ENCODE measurements around the gene COL20A1. TPM values are rescaled to one million over a fixed set of nuclear protein-coding genes. Genes with fewer than 3 reads are reported as not detected.

COL20A1 gene
- total RNA-seq, 1 donor from 2014 or later: not detected

DNA sequence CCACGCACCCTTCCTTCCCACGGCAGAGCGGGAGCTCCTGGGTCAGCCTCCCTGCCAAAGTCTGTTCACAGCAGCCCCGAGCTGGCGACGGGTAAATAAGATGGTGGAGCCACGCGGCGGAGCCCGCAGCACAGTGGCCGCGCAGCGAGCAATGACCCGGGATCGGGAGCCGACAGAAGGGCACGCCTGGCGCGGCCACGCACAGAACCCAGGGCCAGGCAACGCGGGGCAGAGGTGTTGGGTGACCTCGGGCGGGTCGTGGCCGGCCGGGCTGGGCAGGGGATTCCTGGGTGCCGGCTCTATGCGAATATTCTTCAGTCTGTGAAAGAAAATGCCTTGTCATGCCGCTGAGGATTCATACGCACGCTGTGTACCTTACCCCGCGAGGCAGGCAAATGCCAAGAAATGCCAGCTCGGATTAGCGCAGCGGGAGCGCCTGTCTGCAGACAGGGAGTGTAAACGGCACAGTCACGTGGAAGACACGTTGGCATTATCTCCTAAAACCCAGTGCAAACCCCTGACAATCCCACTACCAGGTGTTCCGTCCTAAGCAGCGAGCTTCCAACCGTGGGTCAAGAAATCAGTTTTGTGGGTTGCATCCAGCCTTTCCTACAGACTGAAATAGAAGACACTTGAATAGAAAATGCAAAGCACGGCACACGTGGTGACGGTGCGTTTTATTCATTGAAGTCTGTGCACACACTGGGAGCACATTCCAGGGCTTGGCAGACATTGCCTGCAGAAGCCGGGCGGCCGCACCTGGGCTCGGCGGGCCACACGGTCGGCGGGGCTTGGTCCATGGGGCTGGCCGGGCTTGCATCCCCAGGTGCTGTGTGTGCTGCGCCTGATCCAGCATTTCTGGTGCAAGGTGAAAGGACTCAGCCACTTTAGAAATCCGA lies 49.8 kb downstream of the COL20A1 start:
- Histone ChIP-seq H3K4me3 (ENCODE audit: low read depth, low read length) (no peak overlapping the region), H3K27me3 (ENCODE audit: control insufficient read depth, insufficient read depth, low read length) (peaks cover 22% of the 10 kb centered on the region), H3K36me3 (ENCODE audit: control insufficient read depth, insufficient read depth, low read length) (no peaks in the 10 kb centered on the region)
- TF ChIP-seq, protein P1, sequence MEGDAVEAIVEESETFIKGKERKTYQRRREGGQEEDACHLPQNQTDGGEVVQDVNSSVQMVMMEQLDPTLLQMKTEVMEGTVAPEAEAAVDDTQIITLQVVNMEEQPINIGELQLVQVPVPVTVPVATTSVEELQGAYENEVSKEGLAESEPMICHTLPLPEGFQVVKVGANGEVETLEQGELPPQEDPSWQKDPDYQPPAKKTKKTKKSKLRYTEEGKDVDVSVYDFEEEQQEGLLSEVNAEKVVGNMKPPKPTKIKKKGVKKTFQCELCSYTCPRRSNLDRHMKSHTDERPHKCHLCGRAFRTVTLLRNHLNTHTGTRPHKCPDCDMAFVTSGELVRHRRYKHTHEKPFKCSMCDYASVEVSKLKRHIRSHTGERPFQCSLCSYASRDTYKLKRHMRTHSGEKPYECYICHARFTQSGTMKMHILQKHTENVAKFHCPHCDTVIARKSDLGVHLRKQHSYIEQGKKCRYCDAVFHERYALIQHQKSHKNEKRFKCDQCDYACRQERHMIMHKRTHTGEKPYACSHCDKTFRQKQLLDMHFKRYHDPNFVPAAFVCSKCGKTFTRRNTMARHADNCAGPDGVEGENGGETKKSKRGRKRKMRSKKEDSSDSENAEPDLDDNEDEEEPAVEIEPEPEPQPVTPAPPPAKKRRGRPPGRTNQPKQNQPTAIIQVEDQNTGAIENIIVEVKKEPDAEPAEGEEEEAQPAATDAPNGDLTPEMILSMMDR (IDR thresholded peaks at IDR 0.05; ENCODE audit: insufficient read depth, low read length, poor library complexity, severe bottlenecking): no peak
- no peak for DNase-seq (ENCODE audit: low read depth)

DNA sequence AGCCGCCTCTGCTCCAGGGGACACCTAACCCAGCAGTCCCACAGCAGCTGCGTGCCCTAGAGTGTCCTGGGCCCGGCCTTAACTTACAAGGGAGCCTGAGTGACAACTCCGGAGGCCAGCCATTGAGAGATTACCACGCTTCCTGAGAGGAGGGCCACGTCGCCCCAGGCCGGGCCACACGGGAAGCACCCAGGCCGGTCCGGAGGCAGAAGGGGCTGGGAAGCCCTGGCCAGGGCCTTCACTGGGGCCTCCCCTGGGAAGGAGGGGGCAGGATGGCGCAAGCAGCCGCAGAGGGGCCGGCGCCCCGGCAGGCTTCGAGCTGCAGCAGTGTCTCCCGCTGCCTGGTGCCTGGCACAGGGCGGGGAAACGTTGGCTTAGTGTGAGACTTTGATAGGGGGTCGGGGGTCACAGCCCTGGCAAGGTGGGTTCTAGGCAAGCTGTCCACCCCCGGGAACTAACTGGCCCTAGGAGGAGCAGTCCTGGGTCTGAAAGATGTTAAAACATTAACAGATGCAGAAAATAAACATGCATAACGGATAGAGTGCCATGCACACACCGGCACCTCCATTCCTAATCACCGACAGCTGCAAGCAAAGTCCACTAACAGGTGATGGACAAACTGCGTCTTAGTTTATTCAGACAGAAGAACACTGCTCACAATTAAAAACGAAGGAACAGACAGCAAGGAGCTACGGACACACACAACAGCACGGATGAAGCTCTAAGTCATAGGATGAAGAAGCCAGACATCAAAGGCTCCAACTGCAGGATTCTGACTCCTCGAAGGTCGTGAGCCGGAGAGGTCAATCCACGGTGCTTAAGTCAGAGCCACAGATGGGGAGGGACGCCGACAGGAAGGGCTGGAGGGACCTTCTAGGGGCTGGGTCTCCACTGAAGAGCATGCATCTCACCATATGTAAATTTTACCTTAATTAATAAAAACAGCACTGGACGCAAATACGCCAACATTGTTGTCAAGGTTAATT lies 50.8 kb downstream of the COL20A1 start:
- H3K27me3 ChIP-seq (ENCODE audit: control insufficient read depth, insufficient read depth, low read length): peaks cover 20% of the 10 kb centered on the region
- no peak overlapping the region for H3K4me3 ChIP-seq (ENCODE audit: low read depth, low read length)
- H3K36me3 ChIP-seq (ENCODE audit: control insufficient read depth, insufficient read depth, low read length): no peaks in the 10 kb centered on the region
- TF ChIP-seq, protein P1 (IDR thresholded peaks at IDR 0.05; ENCODE audit: insufficient read depth, low read length, poor library complexity, severe bottlenecking): no peak
- no peak for DNase-seq (ENCODE audit: low read depth)

DNA sequence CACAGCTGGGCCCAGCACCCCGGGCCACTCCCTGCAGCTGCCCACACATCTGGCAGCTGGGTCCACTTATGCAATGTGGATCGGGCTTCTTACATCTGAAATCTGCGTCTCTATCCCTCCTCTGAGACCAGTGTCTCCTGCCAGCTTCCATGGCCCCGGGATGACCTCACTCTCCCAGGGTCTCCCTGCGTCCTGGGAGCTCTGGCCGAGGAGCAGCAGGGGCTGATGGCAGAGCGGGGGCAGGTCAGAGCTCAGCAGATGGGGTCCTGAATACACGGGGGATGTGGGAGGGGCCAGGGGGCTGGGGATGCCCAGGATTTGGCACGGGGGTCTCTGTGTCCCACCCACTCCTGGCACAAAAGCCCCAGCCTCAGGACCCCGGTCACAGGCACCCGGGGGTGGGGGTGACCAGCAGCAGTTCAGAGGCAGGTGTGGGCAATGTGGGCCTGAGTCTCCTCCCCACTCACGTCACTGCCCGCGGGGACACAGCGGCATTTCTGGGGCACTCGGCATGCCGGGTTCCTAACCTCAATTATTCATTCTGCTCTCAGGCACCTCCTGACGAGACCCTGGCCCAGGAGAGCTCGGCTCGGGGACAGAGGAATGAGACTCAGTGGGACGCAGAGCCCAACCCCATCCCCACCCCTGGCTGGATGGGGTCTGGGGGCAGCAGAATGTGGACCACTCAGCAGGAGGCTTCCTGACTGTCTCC lies 51.8 kb downstream of the COL20A1 start:
- Histone ChIP-seq H3K27me3 (ENCODE audit: control insufficient read depth, insufficient read depth, low read length) (peaks cover 20% of the 10 kb centered on the region), H3K4me3 (ENCODE audit: low read depth, low read length) (no peak overlapping the region), H3K36me3 (ENCODE audit: control insufficient read depth, insufficient read depth, low read length) (no peaks in the 10 kb centered on the region)
- TF ChIP-seq, protein P1 (IDR thresholded peaks at IDR 0.05; ENCODE audit: insufficient read depth, low read length, poor library complexity, severe bottlenecking): no peak
- no peak for DNase-seq (ENCODE audit: low read depth)

DNA sequence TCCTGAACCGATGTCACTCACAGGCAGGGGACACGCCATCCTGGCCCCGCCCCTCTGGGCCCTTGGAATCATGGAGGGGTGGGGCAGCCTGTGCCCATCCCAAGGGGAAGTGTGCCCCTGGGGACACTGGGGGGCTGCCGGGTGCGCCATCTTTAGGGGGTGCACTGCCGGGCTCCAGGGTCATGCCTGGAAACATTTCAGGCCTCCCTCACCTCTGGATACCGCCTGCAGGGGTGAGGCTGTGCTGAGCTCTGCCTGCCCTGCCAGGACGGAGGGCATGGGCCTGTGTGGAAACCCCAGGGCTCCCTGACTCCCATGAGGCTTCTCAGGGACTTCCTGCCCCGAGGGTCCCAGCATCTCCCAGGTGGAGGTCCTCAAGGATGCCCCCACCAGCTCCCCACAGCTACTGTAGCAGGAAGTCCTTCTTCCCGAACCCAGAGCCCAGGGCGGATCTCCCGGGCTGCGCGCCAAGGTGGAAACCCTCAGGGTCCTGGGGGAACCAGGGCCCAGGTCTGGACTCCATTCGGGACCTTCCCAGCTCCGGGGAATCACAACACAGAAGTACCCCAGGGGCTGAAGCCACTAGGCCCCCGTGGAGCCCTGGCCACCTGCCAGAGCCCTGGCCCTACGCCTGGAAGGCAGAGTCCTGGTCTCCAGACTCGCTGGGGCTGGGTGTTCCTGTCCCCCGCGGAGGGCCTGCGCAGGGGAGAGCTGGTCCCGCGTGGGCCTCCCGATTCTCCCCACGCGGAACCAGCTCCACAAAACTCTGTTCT lies 52.5 kb downstream of the COL20A1 start:
- DNase-seq (ENCODE audit: low read depth): no peak
- no peak overlapping the region for H3K4me3 ChIP-seq (ENCODE audit: low read depth, low read length)
- H3K27me3 ChIP-seq (ENCODE audit: control insufficient read depth, insufficient read depth, low read length): peaks cover 20% of the 10 kb centered on the region
- TF ChIP-seq, protein P1 (IDR thresholded peaks at IDR 0.05; ENCODE audit: insufficient read depth, low read length, poor library complexity, severe bottlenecking): no peak
- H3K36me3 ChIP-seq (ENCODE audit: control insufficient read depth, insufficient read depth, low read length): no peaks in the 10 kb centered on the region
